HepG2 (cell line): ENCODE data around the gene DUSP5.

Source experiments
- AHR ChIP-seq: IDR thresholded peaks from 2 replicates; pipeline ENCODE4 v1.6.1; 2018; ENCODE audit warnings: missing genetic modification reagents, missing compliant biosample characterization
- CBFB ChIP-seq: sonication (generic); formaldehyde crosslinking; IDR thresholded peaks from 2 replicates; pipeline ENCODE4 v1.4.0; 2020; ENCODE audit warnings: missing genetic modification reagents
- MIXL1 ChIP-seq: IDR thresholded peaks from 2 replicates; pipeline ENCODE4 v1.6.1; 2016
- PHF20 ChIP-seq: sonication (generic); formaldehyde crosslinking; IDR thresholded peaks from 2 replicates; pipeline ENCODE4 v1.5.0; 2020; ENCODE audit warnings: mild to moderate bottlenecking, missing genetic modification reagents
- ZNF207 ChIP-seq: fragments of 450-650 bp; IDR thresholded peaks from 2 replicates; pipeline ENCODE4 v1.6.1; 2016; ENCODE audit warnings: antibody characterized with exemption, borderline replicate concordance
- TF ChIP-seq, protein P1 (sequence below): sonication (generic); formaldehyde crosslinking; IDR thresholded peaks from 2 replicates; pipeline ENCODE4 v1.5.0; 2020; ENCODE audit warnings: mild to moderate bottlenecking, missing genetic modification reagents, moderate library complexity
- TF ChIP-seq, protein P2 (sequence below): sonication (generic); formaldehyde crosslinking; IDR thresholded peaks from 2 replicates; pipeline ENCODE4 v1.9.0; 2021; ENCODE audit warnings: missing genetic modification reagents, borderline replicate concordance

DNA sequence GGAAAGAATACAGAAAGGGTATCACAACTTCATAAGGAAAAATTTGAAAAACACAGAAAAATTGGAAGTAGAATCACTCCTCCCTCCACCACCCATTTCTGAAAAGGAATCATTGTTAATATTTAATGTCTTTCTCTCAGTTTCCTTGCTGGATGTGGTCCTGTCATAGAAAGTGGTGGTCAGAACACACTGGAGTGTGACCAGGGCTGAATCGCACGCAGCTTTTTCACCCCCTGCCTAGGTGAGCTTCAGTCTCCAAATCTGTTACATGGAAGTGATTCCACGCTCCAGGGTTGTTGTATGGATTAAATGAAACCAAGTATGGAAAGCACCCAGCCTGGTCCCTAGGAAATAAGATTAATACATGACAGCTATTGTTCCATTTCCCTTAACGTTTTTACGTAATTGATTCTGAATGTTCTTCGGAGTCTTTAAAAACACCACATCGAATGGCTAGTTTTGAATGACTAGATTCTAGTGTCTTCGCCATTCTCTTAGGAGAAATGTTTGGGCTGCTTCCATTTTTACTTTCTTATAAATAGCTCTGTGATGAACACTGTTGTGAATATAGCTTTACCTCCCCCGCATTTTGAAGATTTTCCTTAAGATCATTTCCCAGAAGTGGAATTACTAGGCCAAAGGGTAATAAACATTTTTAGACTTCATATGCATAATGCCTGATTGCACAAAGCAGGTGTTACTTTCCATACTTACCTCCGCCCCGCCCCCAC lies 10.9 kb upstream of the DUSP5 start:
- TF ChIP-seq AHR (no peak), CBFB (CRISPR knock-in tag) (no peak), PHF20 (CRISPR knock-in tag) (no peak), ZNF207 (no peak), MIXL1 (CRISPR knock-in tag) (no peak)
- TF ChIP-seq, protein P1, sequence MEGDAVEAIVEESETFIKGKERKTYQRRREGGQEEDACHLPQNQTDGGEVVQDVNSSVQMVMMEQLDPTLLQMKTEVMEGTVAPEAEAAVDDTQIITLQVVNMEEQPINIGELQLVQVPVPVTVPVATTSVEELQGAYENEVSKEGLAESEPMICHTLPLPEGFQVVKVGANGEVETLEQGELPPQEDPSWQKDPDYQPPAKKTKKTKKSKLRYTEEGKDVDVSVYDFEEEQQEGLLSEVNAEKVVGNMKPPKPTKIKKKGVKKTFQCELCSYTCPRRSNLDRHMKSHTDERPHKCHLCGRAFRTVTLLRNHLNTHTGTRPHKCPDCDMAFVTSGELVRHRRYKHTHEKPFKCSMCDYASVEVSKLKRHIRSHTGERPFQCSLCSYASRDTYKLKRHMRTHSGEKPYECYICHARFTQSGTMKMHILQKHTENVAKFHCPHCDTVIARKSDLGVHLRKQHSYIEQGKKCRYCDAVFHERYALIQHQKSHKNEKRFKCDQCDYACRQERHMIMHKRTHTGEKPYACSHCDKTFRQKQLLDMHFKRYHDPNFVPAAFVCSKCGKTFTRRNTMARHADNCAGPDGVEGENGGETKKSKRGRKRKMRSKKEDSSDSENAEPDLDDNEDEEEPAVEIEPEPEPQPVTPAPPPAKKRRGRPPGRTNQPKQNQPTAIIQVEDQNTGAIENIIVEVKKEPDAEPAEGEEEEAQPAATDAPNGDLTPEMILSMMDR (CRISPR knock-in tag), result no peak
- TF ChIP-seq, protein P2, sequence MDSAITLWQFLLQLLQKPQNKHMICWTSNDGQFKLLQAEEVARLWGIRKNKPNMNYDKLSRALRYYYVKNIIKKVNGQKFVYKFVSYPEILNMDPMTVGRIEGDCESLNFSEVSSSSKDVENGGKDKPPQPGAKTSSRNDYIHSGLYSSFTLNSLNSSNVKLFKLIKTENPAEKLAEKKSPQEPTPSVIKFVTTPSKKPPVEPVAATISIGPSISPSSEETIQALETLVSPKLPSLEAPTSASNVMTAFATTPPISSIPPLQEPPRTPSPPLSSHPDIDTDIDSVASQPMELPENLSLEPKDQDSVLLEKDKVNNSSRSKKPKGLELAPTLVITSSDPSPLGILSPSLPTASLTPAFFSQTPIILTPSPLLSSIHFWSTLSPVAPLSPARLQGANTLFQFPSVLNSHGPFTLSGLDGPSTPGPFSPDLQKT (CRISPR knock-in tag), result no peak
